Measurements from ENCODE around the gene ACBD4. TPM values are rescaled to one million over a fixed set of nuclear protein-coding genes. Genes with fewer than 3 reads are reported as not detected.

ACBD4 gene
- total and polyA plus RNA-seq, 2 of the 13 experiments (the other 11 are each of a cell fraction or from before 2014, with no cell fraction given): 16.1 to 26.9 TPM

- TF ChIP-seq DZIP1 (CRISPR knock-in tag; IDR thresholded peaks at IDR 0.05) (peak; percentile 86; the same call in 1 of the 2 replicates), ZHX1 (CRISPR knock-in tag; IDR thresholded peaks at IDR 0.05; ENCODE audit: low read depth) (peak; percentile 89), ZNF7 (CRISPR knock-in tag; IDR thresholded peaks at IDR 0.05) (0 out of 2 replicates have a peak, but pooled peaks have one; percentile 28), STAT5B (CRISPR knock-in tag; IDR thresholded peaks at IDR 0.05) (0 out of 2 replicates have a peak, but pooled peaks have one; percentile 67), SYNCRIP (IDR thresholded peaks at IDR 0.05; ENCODE audit: insufficient read depth, low read depth, low read length) (no peak), ZSCAN9 (CRISPR knock-in tag; IDR thresholded peaks at IDR 0.05; ENCODE audit: borderline replicate concordance) (peak; percentile 26; the same call in 1 of the 2 replicates), ZSCAN22 (CRISPR knock-in tag; IDR thresholded peaks at IDR 0.05) (no peak), ZNF292 (CRISPR knock-in tag; IDR thresholded peaks at IDR 0.05; ENCODE audit: borderline replicate concordance, low read depth) (peak; percentile 33; the same call in 1 of the 2 replicates), ZBTB20 (CRISPR knock-in tag; IDR thresholded peaks at IDR 0.05; ENCODE audit: borderline replicate concordance, low read depth) (peak; percentile 65; the same call in 1 of the 2 replicates), CENPBD1 (CRISPR knock-in tag; IDR thresholded peaks at IDR 0.05; ENCODE audit: borderline replicate concordance, low read depth) (no peak), FOXP1 (IDR thresholded peaks at IDR 0.05) (peak; percentile 73), FOXP1 (CRISPR knock-in tag; IDR thresholded peaks at IDR 0.05) (peak; percentile 28; the same call in 1 of the 2 replicates), HMGXB3 (CRISPR knock-in tag; IDR thresholded peaks at IDR 0.05; ENCODE audit: borderline replicate concordance) (peak; percentile 81)
These were observed 12.9 kb downstream of the ACBD4 start, which contains the start of gene HEXIM1 (continued) for GRCh38 chr17:45148183-45149036.
